Measurements from ENCODE around the gene COX19.

GRCh38 chr7:1021366-1021765 lies 46.0 kb upstream of the COX19 start:
- no peak for TF ChIP-seq CTCF (IDR thresholded peaks at IDR 0.05; ENCODE audit: borderline replicate concordance, extremely low read depth, low read length, poor library complexity, severe bottlenecking)
- TF ChIP-seq EZH2 (IDR thresholded peaks at IDR 0.05; ENCODE audit: borderline replicate concordance, low read depth, low read length, severe bottlenecking): no peak
